ENCODE measurements around the gene TBX15.

TBX15 gene

GRCh38 chr1:118871582-118872171 is 116.5 kb downstream of the TBX15 start:
- DNase-seq (ENCODE audit: low read depth): no peak
- no peak overlapping the region for H3K4me3 ChIP-seq (ENCODE audit: low read depth, low read length)
- TF ChIP-seq CTCF (IDR thresholded peaks at IDR 0.05; ENCODE audit: insufficient read depth, low read depth, low read length, missing control alignments): no peak

- TF ChIP-seq CTCF (IDR thresholded peaks at IDR 0.05; ENCODE audit: insufficient read depth, low read depth, low read length, missing control alignments): no peak
- DNase-seq (ENCODE audit: low read depth): no peak
- no peak overlapping the region for H3K4me3 ChIP-seq (ENCODE audit: low read depth, low read length)
These were observed 119.8 kb downstream of the TBX15 start for GRCh38 chr1:118868387-118868786.

DNA sequence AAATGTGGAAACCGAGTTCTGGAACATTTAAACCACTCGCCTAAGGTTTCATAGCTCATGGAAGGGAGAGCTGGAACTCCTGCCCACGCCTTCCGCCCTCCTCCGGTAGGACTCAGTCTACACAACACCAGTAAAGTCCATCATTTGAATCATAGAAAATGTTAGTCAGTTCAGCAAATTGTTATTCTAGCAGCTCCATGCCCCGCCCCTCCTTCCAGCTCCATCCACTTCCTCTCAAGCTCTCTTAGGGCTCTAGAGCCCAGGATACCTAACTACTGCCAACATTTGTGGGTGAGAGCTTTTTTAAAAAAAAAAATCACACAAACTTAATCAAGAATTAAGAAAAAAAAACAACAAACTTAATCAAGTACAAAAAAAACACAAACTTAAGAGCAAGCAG is 121.8 kb downstream of the TBX15 start:
- no peak for TF ChIP-seq CTCF (IDR thresholded peaks at IDR 0.05; ENCODE audit: insufficient read depth, low read depth, low read length, missing control alignments)
- no peak for DNase-seq (ENCODE audit: low read depth)
- no peak overlapping the region for H3K4me3 ChIP-seq (ENCODE audit: low read depth, low read length)

GRCh38 chr1:118863688-118864087 is 124.5 kb downstream of the TBX15 start:
- no peak for TF ChIP-seq CTCF (IDR thresholded peaks at IDR 0.05; ENCODE audit: insufficient read depth, low read depth, low read length, missing control alignments)
- DNase-seq (ENCODE audit: low read depth): no peak
- H3K4me3 ChIP-seq (ENCODE audit: low read depth, low read length): no peak overlapping the region

- TF ChIP-seq CTCF (IDR thresholded peaks at IDR 0.05; ENCODE audit: insufficient read depth, low read depth, low read length, missing control alignments): no peak
- no peak overlapping the region for H3K4me3 ChIP-seq (ENCODE audit: low read depth, low read length)
- no peak for DNase-seq (ENCODE audit: low read depth)
These were observed 125.4 kb downstream of the TBX15 start for GRCh38 chr1:118862755-118863154.

DNA sequence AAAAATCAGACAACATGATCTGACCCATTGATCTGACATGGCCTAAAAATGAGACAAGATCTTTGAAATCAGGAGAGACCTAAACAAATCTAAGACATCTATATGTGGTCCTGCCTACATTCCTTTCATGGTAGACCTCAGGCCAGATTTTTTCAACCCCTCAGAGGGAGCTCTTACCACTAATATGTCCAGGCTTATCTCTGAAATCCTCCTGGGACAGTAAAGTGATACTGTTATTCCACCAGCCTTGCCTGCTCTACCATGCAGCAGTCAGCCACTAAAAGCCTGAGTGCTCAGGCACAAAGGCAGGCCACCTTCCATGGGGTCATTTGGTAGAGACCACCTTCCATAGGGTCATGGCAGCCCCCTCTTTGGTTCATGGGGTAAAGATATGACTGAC is 126.9 kb downstream of the TBX15 start:
- H3K4me3 ChIP-seq (ENCODE audit: low read depth, low read length): no peak overlapping the region
- DNase-seq (ENCODE audit: low read depth): no peak
- TF ChIP-seq CTCF (IDR thresholded peaks at IDR 0.05; ENCODE audit: insufficient read depth, low read depth, low read length, missing control alignments): no peak

GRCh38 chr1:118859999-118860398 is 128.1 kb downstream of the TBX15 start:
- H3K4me3 ChIP-seq (ENCODE audit: low read depth, low read length): no peak overlapping the region
- no peak for TF ChIP-seq CTCF (IDR thresholded peaks at IDR 0.05; ENCODE audit: insufficient read depth, low read depth, low read length, missing control alignments)
- DNase-seq (ENCODE audit: low read depth): no peak
